ENCODE results near the gene LMAN2L.

The LMAN2L gene

DNA sequence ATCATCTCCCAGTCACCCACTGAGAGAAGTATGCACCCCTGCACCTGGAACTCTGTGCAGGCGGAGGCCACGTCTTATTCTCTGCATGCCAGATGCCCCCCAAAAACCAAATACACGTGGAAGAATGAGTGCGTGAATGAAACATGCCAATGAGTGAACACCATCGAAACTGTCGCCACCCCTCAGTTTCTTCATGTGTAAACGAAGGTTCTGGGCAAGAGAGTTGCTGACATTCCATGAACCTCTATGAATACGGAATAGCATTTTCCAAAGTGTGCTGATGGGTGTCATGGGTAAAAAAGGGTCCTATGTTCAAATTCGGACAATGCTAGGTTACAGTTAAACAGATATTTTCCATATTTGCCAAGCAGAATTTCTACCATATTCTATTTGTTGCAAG, 77.5 kb downstream of the LMAN2L start:
- in situ Hi-C loops (cut with HindIII; ENCODE audit: low sequenced_read_pairs): no loop called here

GRCh38 chr2:96661324-96661723, 78.5 kb downstream of the LMAN2L start:
- in situ Hi-C loops (cut with HindIII; ENCODE audit: low sequenced_read_pairs): no loop called here

GRCh38 chr2:96656540-96656939, 83.3 kb downstream of the LMAN2L start:
- in situ Hi-C loops (cut with HindIII; ENCODE audit: low sequenced_read_pairs): no loop called here
